SK-N-SH treated with all-trans-retinoic acid at 6 μM for 48 hours (cell line): Measurements from ENCODE around the gene GTF2H1.

ENCODE experiments used
- ATAC-seq: fragments of 200-7000 bp; cut with Tn5 transposase; 3 replicates; pipeline ENCODE4 v1.9.1; 2020; ENCODE audit warnings: mild to moderate bottlenecking, moderate library complexity
- ARNTL ChIP-seq: fragments of 450-650 bp; formaldehyde crosslinking; IDR thresholded peaks from 2 replicates; pipeline ENCODE4 v1.5.0; 2020; ENCODE audit warnings: low read depth, mild to moderate bottlenecking, moderate library complexity, borderline replicate concordance
- BACH2 ChIP-seq: fragments of 250-450 bp; sonication (Bioruptor Pico); IDR thresholded peaks from 2 replicates; pipeline ENCODE4 v1.9.0; 2021; ENCODE audit warnings: mild to moderate bottlenecking, borderline replicate concordance
- CREB5 ChIP-seq: fragments of 250-450 bp; sonication (Bioruptor Pico); IDR thresholded peaks from 2 replicates; pipeline ENCODE4 v1.5.1; 2020; ENCODE audit warnings: low read depth, mild to moderate bottlenecking, moderate library complexity
- CSDC2 ChIP-seq: fragments of 250-450 bp; sonication (Bioruptor Pico); IDR thresholded peaks from 2 replicates; pipeline ENCODE4 v1.5.0; 2020; ENCODE audit warnings: mild to moderate bottlenecking, moderate library complexity
- ESRRG ChIP-seq: fragments of 250-450 bp; sonication (Bioruptor Pico); IDR thresholded peaks from 2 replicates; pipeline ENCODE4 v1.6.1; 2021; ENCODE audit warnings: mild to moderate bottlenecking
- GLIS3 ChIP-seq: fragments of 250-450 bp; sonication (Bioruptor Pico); IDR thresholded peaks from 2 replicates; pipeline ENCODE4 v1.5.0; 2020; ENCODE audit warnings: mild to moderate bottlenecking, moderate library complexity
- ISL1 ChIP-seq: fragments of 250-450 bp; sonication (Bioruptor Pico); IDR thresholded peaks from 2 replicates; pipeline ENCODE4 v2.1.2; 2022; ENCODE audit warnings: mild to moderate bottlenecking, moderate library complexity
- OSR1 ChIP-seq: fragments of 250-450 bp; sonication (Bioruptor Pico); IDR thresholded peaks from 2 replicates; pipeline ENCODE4 v1.8.0; 2022; ENCODE audit warnings: moderate library complexity, mild to moderate bottlenecking, inconsistent platforms
- PPARA ChIP-seq: fragments of 250-450 bp; sonication (Bioruptor Pico); IDR thresholded peaks from 2 replicates; pipeline ENCODE4 v1.5.0; 2020; ENCODE audit warnings: mild to moderate bottlenecking, borderline replicate concordance
- RARB ChIP-seq: fragments of 250-450 bp; sonication (Bioruptor Pico); IDR thresholded peaks from 2 replicates; pipeline ENCODE4 v1.8.0; 2021; ENCODE audit warnings: mild to moderate bottlenecking, moderate library complexity
- SNAI2 ChIP-seq: fragments of 250-450 bp; sonication (Bioruptor Pico); IDR thresholded peaks from 2 replicates; pipeline ENCODE4 v1.5.0; 2020; ENCODE audit warnings: mild to moderate bottlenecking, moderate library complexity
- TCF4 ChIP-seq: fragments of 250-450 bp; sonication (Bioruptor Pico); IDR thresholded peaks from 2 replicates; pipeline ENCODE4 v1.8.0; 2021; ENCODE audit warnings: mild to moderate bottlenecking, moderate library complexity, borderline replicate concordance
- TOX ChIP-seq: fragments of 250-450 bp; sonication (Bioruptor Pico); IDR thresholded peaks from 2 replicates; pipeline ENCODE4 v1.8.0; 2021; ENCODE audit warnings: mild to moderate bottlenecking, moderate library complexity, borderline replicate concordance
- TSHZ2 ChIP-seq: fragments of 250-450 bp; sonication (Bioruptor Pico); IDR thresholded peaks from 2 replicates; pipeline ENCODE4 v1.5.0; 2020; ENCODE audit warnings: mild to moderate bottlenecking, moderate library complexity
- ZC3H10 ChIP-seq: fragments of 250-450 bp; sonication (Bioruptor Pico); IDR thresholded peaks from 2 replicates; pipeline ENCODE4 v1.5.1; 2021; ENCODE audit warnings: mild to moderate bottlenecking, moderate library complexity
- ZFP3 ChIP-seq: fragments of 250-450 bp; sonication (Bioruptor Pico); IDR thresholded peaks from 2 replicates; pipeline ENCODE4 v1.5.0; 2020; ENCODE audit warnings: mild to moderate bottlenecking, moderate library complexity
- ZNF565 ChIP-seq: fragments of 450-650 bp; formaldehyde crosslinking; conservative IDR thresholded peaks from 2 replicates; pipeline ENCODE4 v1.5.0; 2020; ENCODE audit warnings: low read depth, mild to moderate bottlenecking, moderate library complexity
- ZNF70 ChIP-seq: fragments of 450-650 bp; formaldehyde crosslinking; IDR thresholded peaks from 2 replicates; pipeline ENCODE4 v1.5.0; 2020; ENCODE audit warnings: mild to moderate bottlenecking, moderate library complexity
- ZNF8 ChIP-seq: fragments of 450-650 bp; formaldehyde crosslinking; IDR thresholded peaks from 2 replicates; pipeline ENCODE4 v1.5.0; 2020; ENCODE audit warnings: mild to moderate bottlenecking, moderate library complexity
- TF ChIP-seq, protein P1 (sequence below): fragments of 250-450 bp; sonication (Bioruptor Pico); IDR thresholded peaks from 2 replicates; pipeline ENCODE4 v1.8.0; 2021; ENCODE audit warnings: low read depth, mild to moderate bottlenecking, moderate library complexity, borderline replicate concordance

The GTF2H1 gene

GRCh38 chr11:18374956-18375355, 52.6 kb downstream of the GTF2H1 start:
- TF ChIP-seq BACH2 (CRISPR knock-in tag) (no peak), PPARA (CRISPR knock-in tag) (no peak), GLIS3 (no peak), TOX (CRISPR knock-in tag) (no peak), ISL1 (no peak)

DNA sequence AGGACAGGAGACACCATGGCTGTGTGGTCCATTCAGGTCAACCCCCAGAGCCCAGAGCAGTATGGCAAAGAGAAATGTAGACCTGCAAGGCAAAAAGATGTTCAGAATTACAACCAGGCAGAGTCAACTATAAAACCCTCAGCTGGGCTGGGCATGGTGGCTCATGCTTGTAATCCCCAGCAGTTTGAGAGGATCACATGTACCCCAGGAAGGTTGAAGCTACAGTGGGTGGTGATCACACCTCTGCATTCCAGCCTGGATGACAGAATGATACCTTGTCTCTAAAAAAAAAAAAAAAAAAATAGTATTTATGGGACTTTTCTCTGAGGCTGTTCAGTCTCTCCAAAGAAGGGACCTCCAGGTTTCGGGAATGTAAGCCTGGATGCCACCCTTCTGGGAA, 53.6 kb downstream of the GTF2H1 start:
- ATAC-seq, result no peak
- no peak for TF ChIP-seq CSDC2 (CRISPR knock-in tag)
- TF ChIP-seq ARNTL, result no peak
- TF ChIP-seq CREB5, result no peak
- TF ChIP-seq BACH2 (CRISPR knock-in tag), result no peak
- no peak for TF ChIP-seq OSR1 (CRISPR knock-in tag)
- TF ChIP-seq ZNF70 (CRISPR knock-in tag), result no peak
- TF ChIP-seq, protein P1, sequence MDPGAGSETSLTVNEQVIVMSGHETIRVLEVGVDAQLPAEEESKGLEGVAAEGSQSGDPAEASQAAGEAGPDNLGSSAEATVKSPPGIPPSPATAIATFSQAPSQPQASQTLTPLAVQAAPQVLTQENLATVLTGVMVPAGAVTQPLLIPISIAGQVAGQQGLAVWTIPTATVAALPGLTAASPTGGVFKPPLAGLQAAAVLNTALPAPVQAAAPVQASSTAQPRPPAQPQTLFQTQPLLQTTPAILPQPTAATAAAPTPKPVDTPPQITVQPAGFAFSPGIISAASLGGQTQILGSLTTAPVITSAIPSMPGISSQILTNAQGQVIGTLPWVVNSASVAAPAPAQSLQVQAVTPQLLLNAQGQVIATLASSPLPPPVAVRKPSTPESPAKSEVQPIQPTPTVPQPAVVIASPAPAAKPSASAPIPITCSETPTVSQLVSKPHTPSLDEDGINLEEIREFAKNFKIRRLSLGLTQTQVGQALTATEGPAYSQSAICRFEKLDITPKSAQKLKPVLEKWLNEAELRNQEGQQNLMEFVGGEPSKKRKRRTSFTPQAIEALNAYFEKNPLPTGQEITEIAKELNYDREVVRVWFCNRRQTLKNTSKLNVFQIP, result no peak
- no peak for TF ChIP-seq ZNF565 (CRISPR knock-in tag)
- no peak for TF ChIP-seq ISL1
- TF ChIP-seq ESRRG, result no peak
- TF ChIP-seq ZFP3 (CRISPR knock-in tag), result no peak
- no peak for TF ChIP-seq TOX (CRISPR knock-in tag)

More at GRCh38 chr11:18374956-18375355, 52.6 kb downstream of the GTF2H1 start:
- ATAC-seq, result no peak

- TF ChIP-seq BACH2 (CRISPR knock-in tag), result no peak
- TF ChIP-seq SNAI2, result no peak
- TF ChIP-seq TOX (CRISPR knock-in tag), result no peak
- TF ChIP-seq TSHZ2 (CRISPR knock-in tag), result no peak
- no peak for TF ChIP-seq ISL1
- TF ChIP-seq ARNTL, result no peak
- TF ChIP-seq CSDC2 (CRISPR knock-in tag), result no peak
- TF ChIP-seq OSR1 (CRISPR knock-in tag), result no peak
- no peak for TF ChIP-seq ZNF70 (CRISPR knock-in tag)
- no peak for TF ChIP-seq RARB (CRISPR knock-in tag)
- TF ChIP-seq, protein P1, result no peak
- no peak for TF ChIP-seq ZFP3 (CRISPR knock-in tag)
- no peak for TF ChIP-seq TCF4
- ATAC-seq, result no peak
Measured at GRCh38 chr11:18379201-18379600, 56.8 kb downstream of the GTF2H1 start.

DNA sequence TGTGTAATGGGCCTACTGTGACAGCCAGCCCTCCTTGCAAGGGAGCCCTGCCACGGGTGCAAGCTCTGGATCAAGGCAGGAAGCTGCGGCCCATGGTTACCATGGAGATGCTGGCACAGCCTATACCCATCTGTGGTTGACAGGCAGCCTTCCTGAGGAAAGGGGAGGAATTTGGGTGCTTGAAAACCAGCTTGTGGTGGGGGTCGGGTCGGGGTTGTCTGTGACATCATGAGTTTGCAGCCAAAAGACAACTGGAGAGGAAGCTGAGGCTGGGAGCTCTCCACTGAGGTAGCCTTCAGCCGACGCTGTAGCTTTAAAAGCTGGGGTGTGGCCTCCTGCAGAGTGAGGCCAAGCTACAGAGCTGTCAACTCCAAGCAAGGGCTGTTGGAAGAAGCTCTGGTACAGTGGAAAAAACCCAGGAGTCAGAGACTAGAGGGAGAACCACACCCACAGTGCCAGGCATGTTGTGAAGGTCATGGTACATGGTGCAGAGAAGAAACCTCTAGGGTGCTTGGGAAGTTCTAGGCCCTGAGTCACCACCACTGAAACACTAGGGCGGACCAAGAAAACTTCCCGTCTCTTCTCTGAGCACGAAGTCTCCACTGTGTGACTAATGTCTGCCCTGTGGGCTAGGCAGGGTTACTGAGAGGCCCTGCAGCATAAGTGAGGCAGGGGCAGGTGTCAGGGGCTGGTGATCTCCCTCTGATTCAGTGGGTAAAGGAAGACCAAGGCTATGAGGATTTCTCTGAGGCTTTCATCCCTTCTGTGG, 61.2 kb downstream of the GTF2H1 start:
- TF ChIP-seq ZNF8 (CRISPR knock-in tag) (no peak), ZFP3 (CRISPR knock-in tag) (no peak), OSR1 (CRISPR knock-in tag) (no peak), TOX (CRISPR knock-in tag) (no peak), TSHZ2 (CRISPR knock-in tag) (no peak), CSDC2 (CRISPR knock-in tag) (no peak), RARB (CRISPR knock-in tag) (no peak), ISL1 (no peak), ZC3H10 (no peak), ZNF70 (CRISPR knock-in tag) (no peak)
- TF ChIP-seq, protein P1, result no peak
- peak; percentile 88 for ATAC-seq
